ENCODE results near the gene STAC2. TPM values are rescaled to one million over a fixed set of nuclear protein-coding genes. Genes with fewer than 3 reads are reported as not detected.

Gene STAC2
- total and polyA plus RNA-seq, 2 of the 13 experiments (the other 11 are each of a cell fraction or from before 2014, with no cell fraction given), result not detected

GRCh38 chr17:39244600-39245570 is 19.1 kb upstream of the STAC2 start (continued):
- TF ChIP-seq KDM4B (CRISPR knock-in tag; IDR thresholded peaks at IDR 0.05), result no peak
- 0 out of 2 replicates have a peak, but pooled peaks have one; percentile 8 for TF ChIP-seq HMG20B (CRISPR knock-in tag; conservative IDR thresholded peaks at IDR 0.05)
- TF ChIP-seq ZNF562 (CRISPR knock-in tag; IDR thresholded peaks at IDR 0.05; ENCODE audit: borderline replicate concordance), result no peak
- TF ChIP-seq PRDM10 (CRISPR knock-in tag; IDR thresholded peaks at IDR 0.05; ENCODE audit: low read depth), result no peak
- TF ChIP-seq ZSCAN29 (CRISPR knock-in tag; conservative IDR thresholded peaks at IDR 0.05), result no peak
- peak; percentile 72; the same call in 1 of the 2 replicates for TF ChIP-seq THAP7 (CRISPR knock-in tag; IDR thresholded peaks at IDR 0.05)
- TF ChIP-seq ZUFSP (CRISPR knock-in tag; IDR thresholded peaks at IDR 0.05; ENCODE audit: borderline replicate concordance), result no peak
- peak; percentile 25 for TF ChIP-seq TEAD3 (CRISPR knock-in tag; optimal IDR thresholded peaks at IDR 0.05; ENCODE audit: borderline replicate concordance)
- no peak for TF ChIP-seq GABPB1 (CRISPR knock-in tag; IDR thresholded peaks at IDR 0.05)
- TF ChIP-seq ZBTB26 (CRISPR knock-in tag; IDR thresholded peaks at IDR 0.05; ENCODE audit: borderline replicate concordance), result peak; percentile 67
- TF ChIP-seq ZNF781 (CRISPR knock-in tag; IDR thresholded peaks at IDR 0.05; ENCODE audit: borderline replicate concordance, not compliant biosample characterization), result no peak
- no peak for TF ChIP-seq MIXL1 (CRISPR knock-in tag; IDR thresholded peaks at IDR 0.05)
- TF ChIP-seq NR2F6 (IDR thresholded peaks at IDR 0.05), result no peak
- no peak for TF ChIP-seq NR2F6 (CRISPR knock-in tag; IDR thresholded peaks at IDR 0.05)
- TF ChIP-seq RFX1 (IDR thresholded peaks at IDR 0.05), result no peak
- TF ChIP-seq ZSCAN20 (CRISPR knock-in tag; IDR thresholded peaks at IDR 0.05; ENCODE audit: borderline replicate concordance), result no peak
- no peak for TF ChIP-seq ZC3H4 (CRISPR knock-in tag; IDR thresholded peaks at IDR 0.05; ENCODE audit: borderline replicate concordance)
- no peak for TF ChIP-seq RNF219 (CRISPR knock-in tag; IDR thresholded peaks at IDR 0.05)
- TF ChIP-seq BRD4 (CRISPR knock-in tag; IDR thresholded peaks at IDR 0.05), result no peak
